HG02981 (cell line): ENCODE measurements around the gene S100A9.

Experiments
- ATAC-seq: cut with Tn5 transposase; IDR thresholded peaks from one replicate; pipeline ENCODE4 v1.9.1; 2021; ENCODE audit warnings: mild to moderate bottlenecking, moderate library complexity; ENCODE audit not compliant: unreplicated experiment

S100A9 gene

DNA sequence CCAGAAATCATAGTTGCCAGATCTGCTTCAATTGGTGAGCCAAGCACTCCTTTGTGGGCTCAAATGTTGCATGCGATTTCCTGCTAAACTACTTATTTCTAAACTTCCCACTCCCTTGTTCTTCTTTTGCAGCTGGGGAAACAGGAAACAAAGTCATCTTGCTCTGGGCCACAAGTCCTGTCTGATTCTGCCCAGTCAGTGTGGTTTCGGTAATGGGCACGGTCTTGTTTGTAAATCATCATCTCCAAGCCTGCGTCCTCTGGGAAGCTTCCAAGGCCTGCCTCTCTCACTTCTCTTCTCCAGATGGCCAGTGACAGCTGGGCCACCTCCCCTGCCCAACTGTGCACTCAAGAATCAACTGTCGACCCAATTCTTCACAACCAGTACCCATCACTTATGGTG is 28.8 kb downstream of the S100A9 start:
- no peak for ATAC-seq

DNA sequence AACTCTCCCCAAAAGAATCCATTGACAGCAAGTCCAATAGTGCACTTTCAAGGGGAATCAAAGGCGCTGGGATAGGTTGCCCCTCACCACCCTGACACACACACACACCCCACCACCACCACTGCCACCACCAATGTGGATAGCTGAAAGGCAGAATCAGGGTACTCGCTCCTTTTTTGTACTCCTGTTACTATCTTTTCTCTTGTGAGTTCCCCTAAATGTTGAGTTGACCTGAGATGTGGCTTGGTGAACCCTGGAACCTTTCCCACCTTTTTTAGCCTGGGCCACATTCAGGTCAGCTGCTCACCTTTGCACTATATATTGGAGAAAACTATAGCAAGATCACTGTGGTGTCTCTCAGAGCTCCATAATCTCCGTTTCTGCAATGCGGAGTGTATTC is 29.3 kb downstream of the S100A9 start:
- ATAC-seq: no peak

DNA sequence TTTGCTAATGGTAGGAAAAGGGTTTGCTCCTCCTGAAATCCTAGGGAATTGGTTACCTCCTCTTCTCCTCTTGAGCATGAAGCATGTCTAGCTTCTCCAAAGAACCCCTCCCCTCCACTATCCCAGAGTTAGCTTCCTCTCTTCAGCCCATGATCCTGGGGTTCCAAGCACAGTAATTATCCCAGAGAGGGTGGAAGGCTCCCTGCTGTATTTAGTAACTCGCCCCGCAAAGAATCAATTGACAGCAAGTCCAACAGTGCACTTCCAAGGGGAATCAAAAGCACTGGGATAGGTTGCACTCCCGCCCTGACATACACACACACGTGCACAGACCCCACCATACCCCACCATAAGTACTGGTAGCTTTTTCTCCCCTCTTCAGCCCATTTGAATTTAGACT is 30.1 kb downstream of the S100A9 start:
- no peak for ATAC-seq

DNA sequence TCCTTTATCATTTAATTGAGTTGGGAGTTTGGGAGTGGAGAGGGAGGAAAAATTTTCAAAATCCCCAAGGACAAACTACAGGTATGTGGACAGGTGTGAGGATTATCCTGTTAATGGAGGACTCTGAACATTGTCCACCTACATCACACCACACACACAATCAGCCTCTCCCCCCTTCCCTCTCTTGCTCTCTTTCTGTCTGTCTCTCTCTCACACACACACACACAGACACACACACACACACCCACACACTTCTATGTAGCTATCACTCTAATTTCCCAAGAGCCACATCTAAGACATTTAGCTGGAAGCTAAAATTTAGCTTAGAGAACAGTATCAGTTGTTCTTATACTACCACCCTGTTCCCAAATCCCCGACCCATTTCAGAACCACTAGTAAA is 31.7 kb downstream of the S100A9 start:
- ATAC-seq: no peak

DNA sequence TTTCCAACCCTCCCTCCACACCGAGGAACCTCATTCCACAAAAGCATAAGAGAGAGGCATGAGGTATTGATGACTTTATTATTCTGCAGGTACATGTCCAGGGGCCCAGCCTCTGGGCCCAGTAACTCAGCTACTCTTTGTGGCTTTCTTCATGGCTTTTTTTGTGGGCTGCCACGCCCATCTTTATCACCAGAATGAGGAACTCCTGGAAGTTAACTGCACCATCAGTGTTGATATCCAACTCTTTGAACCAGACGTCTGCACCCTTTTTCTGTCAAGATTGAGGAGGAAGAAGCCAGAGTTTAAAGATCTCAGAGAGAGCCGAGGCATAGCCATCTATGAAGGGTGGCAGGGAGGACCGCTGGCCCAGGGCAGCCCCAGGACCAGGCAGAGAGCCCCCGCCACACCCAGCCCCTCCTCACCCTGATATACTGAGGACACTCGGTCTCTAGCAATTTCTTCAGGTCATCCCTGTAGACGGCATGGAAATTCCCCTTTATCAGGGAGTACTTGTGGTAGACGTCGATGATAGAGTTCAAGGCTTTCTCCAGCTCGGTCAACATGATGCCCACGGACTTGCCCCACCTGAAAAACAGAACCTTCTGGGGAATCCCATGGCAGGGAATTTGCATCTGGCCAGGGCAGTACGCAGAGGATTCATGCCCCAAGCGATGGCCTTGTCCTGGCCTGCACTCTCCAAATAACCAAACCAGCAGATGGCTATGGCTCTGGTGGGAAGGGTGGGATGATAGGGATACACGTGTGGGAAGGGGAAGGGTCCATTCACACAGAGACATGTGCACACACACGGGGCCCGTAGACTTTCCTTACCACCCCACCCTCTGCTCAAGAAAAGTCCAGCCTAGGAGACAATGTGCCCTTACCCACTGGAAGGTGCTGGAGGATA is 32.6 kb downstream of the S100A9 start:
- ATAC-seq: no peak

DNA sequence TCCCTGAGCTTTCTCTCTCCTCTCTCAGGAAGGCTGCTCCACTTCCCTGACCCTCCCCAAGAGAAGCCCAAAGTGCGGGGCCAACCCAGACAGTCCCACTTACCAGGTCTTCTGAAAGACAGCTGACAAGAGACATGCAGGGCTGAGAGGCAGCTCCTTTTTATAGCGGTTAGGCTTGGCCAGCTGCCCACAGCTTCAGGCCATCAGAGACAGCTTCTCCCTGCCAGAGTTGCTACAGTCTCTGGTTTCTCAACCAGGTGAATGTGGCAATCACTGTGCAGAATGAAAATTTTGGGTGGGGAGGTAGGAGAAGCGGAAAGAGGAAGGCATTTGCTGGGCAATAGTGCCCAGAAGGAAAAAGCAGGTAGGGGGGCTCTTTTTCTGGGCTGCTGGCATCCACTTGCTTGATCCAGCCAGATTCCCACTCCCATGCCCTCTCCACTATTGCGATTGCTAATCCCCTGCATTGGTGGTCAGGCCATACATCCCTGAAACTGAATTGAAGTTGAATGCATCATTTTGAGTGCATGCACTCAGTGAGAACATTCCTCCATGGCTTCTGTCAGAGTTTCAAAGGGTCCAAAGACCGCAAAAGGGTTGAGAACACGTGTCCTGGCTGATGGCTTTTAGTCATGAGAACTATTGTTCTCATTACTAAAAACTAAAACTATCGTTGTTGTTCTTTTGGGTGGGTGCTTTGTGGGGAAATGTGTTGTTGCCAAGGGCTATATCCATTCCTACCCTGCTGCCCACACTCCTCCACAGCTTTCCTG is 33.5 kb downstream of the S100A9 start, which contains the start of gene S100A8:
Gene S100A8 (minus strand): TSS at position 136 of the 773 bp plus-strand sequence. CDS start 538 bp downstream, outside the sequence.
- ATAC-seq: no peak

DNA sequence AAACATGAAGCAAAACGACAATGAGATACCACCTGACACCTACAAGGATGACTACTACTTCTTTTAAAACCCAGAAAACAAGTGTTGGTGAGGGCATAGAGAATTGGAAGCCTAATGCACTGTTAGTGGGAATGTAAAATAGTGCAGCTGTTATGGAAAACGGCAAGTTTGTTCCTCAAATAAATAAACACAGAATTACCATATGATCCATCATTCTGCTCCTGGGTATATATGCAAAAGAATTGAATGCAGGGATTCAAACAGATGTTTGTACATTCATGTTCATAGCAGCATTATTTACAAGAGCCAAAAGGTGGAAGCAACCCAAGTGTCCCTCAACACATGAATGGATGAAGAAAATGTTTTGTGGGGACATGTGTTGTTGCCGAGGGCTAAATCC is 34.6 kb downstream of the S100A9 start:
- ATAC-seq: no peak

DNA sequence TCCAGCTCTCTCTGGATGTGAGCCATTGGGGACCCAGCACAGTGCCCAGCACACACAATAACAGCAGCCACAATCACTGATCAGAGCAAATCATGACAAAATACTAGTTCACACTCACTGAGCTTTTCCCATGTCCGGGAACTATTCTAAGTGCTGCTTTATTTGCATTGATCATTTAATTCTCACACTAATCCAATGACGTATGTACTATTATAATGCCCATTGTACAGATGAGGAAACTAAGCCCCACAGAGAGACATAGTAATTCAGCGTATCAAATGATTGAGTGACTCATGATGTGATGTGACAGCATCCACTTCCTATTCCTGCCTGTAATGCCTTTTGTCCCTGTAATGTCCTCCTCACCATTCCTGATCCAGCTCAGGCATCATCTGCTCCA is 35.2 kb downstream of the S100A9 start:
- no peak for ATAC-seq

DNA sequence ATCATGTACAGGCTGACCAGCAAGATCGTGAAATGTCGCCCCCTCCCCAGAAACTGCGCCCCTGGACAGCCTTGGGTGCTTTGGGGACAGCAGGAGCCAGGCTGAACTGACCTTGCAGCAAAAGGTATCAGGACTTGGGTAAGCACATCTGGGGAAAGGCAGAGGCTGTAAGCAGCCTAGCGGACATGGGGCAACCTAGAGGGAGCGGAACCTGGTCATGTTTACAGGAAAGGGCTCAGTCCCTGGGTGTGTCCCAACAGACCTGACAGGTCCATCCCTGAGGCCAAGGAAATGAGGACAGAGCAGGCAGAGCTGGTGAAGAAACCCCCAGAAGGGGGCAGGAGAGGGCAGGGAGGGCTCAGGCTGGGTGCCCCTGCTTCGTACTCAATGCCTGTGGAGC is 36.3 kb downstream of the S100A9 start:
- no peak for ATAC-seq

DNA sequence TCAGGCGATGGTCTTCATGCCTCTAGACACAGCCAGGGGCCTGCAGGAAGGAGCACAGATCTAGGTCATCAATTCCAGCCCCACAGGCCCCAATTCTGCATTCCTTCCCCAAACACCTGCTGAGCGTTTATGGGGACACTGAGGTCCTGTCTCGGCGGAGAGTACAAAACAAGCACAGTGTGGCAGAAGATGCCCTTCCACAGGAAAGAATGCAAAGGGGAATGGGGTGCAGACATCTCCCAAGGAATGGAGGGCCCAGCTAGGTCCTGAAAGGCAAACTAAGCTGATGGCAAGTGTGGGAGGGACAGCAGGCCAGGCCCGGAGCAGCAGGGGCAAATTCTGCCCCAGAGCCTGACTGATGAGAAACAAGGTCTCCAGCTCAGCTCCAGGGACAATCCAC is 36.7 kb downstream of the S100A9 start:
- ATAC-seq: no peak

DNA sequence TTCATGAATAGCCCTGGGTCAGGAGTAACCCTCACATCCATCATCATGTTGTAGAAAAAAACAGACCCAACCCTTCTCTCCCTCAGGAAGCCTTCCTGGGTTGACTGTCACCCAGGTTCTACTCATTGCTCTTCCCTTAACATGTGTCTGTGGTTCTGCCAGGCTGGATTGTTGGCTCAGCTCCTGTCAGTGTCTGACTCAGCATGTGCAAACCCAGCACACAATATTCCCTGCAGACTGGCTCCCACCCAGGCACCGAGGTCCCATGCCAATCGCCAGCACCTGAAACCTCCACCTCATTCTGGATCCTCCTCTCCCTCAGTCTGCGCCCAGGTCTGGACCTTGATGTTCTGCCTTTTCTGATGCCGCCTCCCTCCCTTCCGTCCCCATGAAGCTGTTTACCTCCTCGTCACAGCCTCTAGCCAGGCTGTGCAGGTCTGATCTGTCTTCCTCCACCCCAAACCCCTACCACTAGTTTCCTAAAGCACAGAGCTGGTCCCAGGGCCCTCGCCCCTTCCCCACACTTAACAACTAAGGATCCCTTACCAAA is 37.6 kb downstream of the S100A9 start:
- no peak for ATAC-seq

DNA sequence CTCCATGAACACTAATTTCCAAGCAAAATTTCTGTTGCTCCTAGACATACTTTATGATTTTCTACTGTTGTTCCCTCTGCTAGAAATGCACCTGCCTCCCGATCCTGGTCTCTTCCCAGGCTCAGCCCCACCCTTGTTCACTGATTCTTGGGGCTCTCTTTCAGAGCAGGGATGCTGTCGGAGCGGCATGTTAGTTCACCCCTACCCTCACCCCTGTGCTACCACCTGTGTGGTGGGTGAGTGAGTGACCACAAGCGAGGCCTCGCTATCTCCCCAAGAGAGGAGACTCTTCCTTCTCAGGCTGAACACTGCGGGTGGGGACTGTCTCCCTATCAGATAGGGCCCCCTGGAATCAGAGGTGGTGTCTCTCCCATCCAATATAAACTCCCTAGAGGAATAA is 38.1 kb downstream of the S100A9 start:
- no peak for ATAC-seq

DNA sequence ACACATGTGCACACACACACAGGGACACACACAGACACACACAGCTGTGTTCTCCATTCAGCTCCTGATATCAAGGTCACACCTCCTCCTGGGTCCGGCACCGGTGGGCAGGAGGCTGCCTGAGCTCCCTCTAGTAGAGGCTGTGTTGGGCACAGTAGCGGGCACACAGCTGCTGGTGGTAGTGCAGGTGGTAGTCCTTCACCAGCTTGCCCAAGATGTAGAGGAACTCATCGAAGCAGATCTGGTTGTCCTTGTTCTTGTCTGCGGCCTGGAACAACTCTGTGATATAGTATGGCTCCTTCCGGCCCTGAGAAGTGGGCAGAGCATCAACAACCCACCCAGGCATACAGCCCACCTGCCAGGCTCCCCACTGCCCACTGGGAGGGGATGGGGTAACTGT is 38.8 kb downstream of the S100A9 start:
- ATAC-seq: no peak

DNA sequence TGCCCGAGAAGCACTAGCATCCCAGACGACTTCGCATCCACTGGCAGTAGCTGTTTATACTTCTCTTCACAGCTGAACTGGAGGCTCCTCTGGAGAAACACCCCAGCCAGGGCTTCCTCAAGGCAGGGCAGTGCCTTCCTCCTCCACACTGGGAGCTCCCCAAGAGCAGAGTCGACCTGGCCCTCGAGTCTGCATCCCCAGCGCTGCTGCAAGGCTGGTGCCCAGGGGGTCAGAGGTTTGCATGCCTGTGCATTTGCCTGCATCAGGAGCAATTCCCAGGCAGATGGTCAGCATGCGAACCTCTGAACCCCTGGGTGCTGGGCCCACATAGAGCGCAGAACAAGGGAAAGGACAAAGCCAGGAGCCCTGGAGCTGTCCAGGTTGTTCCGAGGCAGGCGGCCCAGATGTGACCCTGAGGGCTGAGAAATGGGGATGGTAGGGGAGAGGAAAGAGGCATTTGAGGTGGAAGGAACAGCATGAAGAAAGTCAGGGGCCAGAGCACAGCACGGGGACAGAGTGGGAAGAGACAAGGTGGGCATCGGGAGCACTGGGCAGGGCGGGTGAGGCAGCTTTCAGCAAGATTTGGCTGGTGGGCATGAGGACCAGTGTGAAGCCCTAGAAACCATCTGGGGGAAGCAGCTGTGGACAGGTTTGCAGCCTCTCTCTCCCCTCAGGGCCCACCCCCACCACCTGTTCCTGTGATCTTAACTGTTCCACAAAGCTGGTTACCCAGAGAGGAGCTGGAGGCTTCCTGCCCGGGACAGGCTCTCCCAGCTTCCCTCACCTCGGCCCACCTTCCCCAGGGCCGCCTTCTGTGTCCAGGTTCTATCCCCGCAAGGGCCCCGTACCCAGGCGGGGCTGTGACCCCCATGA is 39.6 kb downstream of the S100A9 start:
- no peak for ATAC-seq

DNA sequence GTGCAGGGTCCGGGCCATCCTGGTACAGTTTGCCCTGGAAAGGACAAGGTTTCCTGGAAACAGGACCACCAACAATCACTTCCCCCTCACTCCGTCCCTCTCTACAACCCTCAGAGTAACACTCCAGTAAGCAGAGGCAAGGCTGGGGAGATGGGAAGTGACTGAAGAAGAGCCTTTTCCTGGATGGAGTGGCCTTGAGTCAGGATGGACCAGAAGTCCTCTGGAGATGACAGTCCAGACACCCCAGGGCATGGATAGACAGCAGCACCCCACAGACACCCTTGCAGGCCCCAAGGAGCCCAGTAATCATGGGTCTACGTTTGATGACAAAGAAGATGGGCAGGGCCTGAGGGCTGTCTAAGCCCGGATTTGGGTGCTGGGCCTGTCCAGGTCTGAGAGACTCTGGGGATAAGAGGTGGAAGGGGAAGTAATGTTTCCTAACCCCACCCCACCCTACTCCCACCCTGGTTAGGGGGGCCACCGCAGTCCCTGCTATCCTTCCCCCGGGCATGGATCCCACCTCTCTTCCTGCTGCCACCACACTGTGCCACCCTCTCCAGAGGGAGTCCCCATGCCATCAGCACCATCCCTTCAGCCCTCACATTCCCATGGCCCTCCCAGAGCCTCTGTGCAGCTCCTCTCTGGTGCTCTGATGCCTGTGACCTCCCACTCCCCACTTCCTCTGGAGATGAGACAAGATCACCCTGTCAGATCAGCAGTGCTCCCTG is 40.4 kb downstream of the S100A9 start:
- ATAC-seq: no peak

DNA sequence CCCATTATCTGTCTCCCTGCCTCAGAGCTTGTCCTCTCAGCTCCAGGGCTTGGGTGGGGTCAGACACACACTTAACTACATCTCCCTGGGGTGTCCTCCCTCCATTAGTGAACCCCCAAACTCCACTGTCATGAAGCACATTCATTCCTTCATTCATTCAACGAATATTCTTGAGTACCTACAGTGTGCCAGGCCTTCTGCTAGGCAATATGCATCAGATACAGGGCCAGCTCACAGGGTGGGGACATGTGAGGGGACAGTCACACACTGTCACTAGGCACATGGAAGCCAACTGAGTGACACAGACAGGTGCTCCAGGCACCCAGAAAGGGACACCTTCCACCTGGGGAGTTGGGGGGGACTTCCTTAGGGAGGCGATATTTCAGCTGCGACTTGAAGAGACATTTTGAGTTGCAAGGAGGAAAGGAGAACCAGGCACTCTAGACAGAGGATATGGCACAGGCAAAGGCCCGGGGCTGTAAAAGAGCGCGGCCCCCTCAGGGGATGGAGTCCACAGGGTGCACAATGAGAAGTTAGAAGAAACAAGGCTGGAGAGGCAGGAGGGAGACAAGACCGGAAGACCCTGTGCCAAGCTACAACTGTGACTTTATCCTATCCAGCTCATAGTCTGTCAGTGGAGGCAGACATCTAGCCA is 41.9 kb downstream of the S100A9 start:
- ATAC-seq: no peak

DNA sequence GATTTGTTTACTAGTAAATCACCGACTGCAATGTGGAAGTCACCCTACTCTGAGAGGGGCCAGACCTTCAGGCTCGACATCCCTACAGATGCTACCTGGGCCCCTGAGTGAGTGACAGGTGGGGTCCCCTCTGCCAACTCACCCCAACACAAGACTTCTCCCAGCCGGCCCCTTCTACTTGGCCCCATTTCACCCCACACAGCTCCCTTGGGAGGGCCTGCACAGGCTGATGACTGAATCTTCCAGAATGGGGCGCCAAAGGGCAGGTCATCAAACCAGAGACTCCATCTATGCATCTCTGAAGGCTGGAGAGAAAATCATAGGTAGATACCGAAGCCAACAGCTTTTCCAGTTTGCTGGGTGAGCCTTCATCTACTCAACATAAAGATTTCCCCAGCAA is 42.6 kb downstream of the S100A9 start:
- ATAC-seq: no peak

DNA sequence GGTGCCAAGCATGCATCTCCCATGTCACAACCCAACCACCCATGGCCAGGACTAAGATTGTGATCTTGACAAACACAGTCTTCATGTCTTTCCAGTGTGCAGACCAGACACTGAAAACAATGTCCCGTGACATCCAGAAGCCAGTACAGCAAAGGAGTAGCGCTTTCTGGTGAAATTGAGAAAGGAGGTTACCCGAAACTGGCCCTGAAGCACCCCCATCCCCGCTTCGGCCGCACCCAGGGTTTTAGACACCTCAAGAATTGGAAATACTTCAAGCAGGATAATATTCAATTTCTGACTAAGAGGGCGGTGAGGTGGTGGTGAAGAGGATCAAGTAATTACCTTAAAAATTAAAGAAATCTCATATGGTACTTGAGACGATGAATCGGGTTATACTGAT is 43.8 kb downstream of the S100A9 start:
- no peak for ATAC-seq

DNA sequence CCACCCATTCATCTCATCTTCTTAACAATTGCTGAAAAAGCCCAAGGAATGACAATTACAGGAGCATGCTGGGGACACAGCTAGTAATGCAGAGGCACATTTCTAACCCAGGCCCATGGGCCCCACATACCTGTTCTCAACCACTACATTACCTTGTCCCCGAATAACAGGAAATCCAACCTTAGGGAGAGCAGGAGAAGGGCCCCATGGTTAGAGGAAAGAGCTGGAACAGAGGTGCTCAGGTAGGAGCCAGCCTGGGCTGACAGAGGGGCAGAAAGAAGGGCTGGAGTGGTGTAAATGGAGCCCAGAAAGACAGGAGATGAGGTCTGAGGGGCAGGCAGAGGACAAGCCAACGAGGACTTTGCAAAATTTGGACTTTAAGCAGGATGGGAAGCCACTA is 44.6 kb downstream of the S100A9 start:
- ATAC-seq: no peak
